PC-3 (cell line): ENCODE measurements around the gene CDK4. TPM values are rescaled to one million over a fixed set of nuclear protein-coding genes. Genes with fewer than 3 reads are reported as not detected.

Source experiments
- ATAC-seq: fragments of 200-7000 bp; cut with Tn5 transposase; 2 replicates; pipeline ENCODE4 v1.9.1; 2020; ENCODE audit warnings: mild to moderate bottlenecking, moderate library complexity
- BruUV-seq: library from RNA; stranded (reverse); fragments of 400-500 nt; replicated peaks from 2 replicates; lab custom pipeline; 2021; lab: Mats Ljungman, UMichigan
- CTCF ChIA-PET: fragments of 300-600 bp; sonication (Branson Sonifier 250); formaldehyde crosslinking; loops from one replicate; lab custom pipeline; 2022; ENCODE audit warnings: antibody characterized with exemption; lab: Charles Lee
- POLR2A ChIA-PET: fragments of 300-600 bp; sonication (Branson Sonifier 250); formaldehyde crosslinking; loops from one replicate; lab custom pipeline; 2022; ENCODE audit warnings: antibody characterized with exemption; ENCODE audit not compliant: unreplicated experiment; lab: Charles Lee
- DNase-seq: peaks from one replicate; pipeline ENCODE4 v3.0.0-alpha.2; 2015
- H2AFZ ChIP-seq: fragments of 300-600 bp; sonication (generic); 2 replicates; pipeline ENCODE4 v1.6.0; 2016; ENCODE audit warnings: antibody characterized with exemption, low read length
- H3F3A ChIP-seq: fragments of 300-600 bp; sonication (generic); one replicate; pipeline ENCODE4 v1.6.0; 2017; ENCODE audit warnings: antibody characterized with exemption, low read length, control low read depth, mild to moderate bottlenecking; ENCODE audit not compliant: unreplicated experiment
- H3K27ac ChIP-seq: fragments of 300-600 bp; sonication (generic); 2 replicates; pipeline ENCODE4 v1.5.1; 2016; ENCODE audit warnings: mild to moderate bottlenecking, low read length
- H3K27me3 ChIP-seq: fragments of 300-600 bp; sonication (generic); 2 replicates; pipeline ENCODE4 v1.6.1; 2016; ENCODE audit warnings: low read length, mixed read lengths
- H3K36me3 ChIP-seq: fragments of 300-600 bp; sonication (generic); 2 replicates; pipeline ENCODE4 v1.6.1; 2016; ENCODE audit warnings: low read depth, mixed run types, low read length, mixed read lengths
- H3K4me1 ChIP-seq: fragments of 300-600 bp; sonication (generic); 2 replicates; pipeline ENCODE4 v1.5.1; 2016; ENCODE audit warnings: low read length; ENCODE audit not compliant: insufficient read depth
- H3K4me2 ChIP-seq: fragments of 300-600 bp; sonication (generic); 2 replicates; pipeline ENCODE4 v1.6.0; 2016; ENCODE audit warnings: low read length
- H3K4me3 ChIP-seq: fragments of 300-600 bp; sonication (generic); 2 replicates; pipeline ENCODE4 v1.5.1; 2016; ENCODE audit warnings: mild to moderate bottlenecking, low read length, mixed read lengths
- H3K79me2 ChIP-seq: fragments of 300-600 bp; sonication (generic); 2 replicates; pipeline ENCODE4 v1.6.1; 2017; ENCODE audit warnings: low read length, mixed read lengths
- H3K9ac ChIP-seq: fragments of 300-600 bp; sonication (generic); 2 replicates; pipeline ENCODE4 v1.6.0; 2016; ENCODE audit warnings: mild to moderate bottlenecking, low read length
- H3K9me2 ChIP-seq: fragments of 300-600 bp; sonication (generic); replicated peaks from 2 replicates; pipeline ENCODE4 v1.6.1; 2016; ENCODE audit warnings: mixed run types, low read length, mixed read lengths
- H3K9me3 ChIP-seq: fragments of 300-600 bp; sonication (generic); 2 replicates; pipeline ENCODE4 v1.6.1; 2016; ENCODE audit warnings: low read length, mixed read lengths
- H4K20me1 ChIP-seq: fragments of 300-600 bp; sonication (generic); 2 replicates; pipeline ENCODE4 v1.6.1; 2016; ENCODE audit warnings: low read length, mixed read lengths
- EZH2 ChIP-seq: fragments of 300-600 bp; sonication (generic); IDR thresholded peaks from one replicate; pipeline ENCODE4 v1.6.1; 2017; ENCODE audit warnings: antibody characterized with exemption, mild to moderate bottlenecking, low read length; ENCODE audit not compliant: unreplicated experiment
- EZH2phosphoT487 ChIP-seq: fragments of 300-600 bp; sonication (generic); IDR thresholded peaks from 2 replicates; pipeline ENCODE4 v1.6.1; 2018; ENCODE audit warnings: mild to moderate bottlenecking, antibody characterized with exemption, low read length, borderline replicate concordance
- intact Hi-C: fragments of 100-400 bp; cut with micrococcal nuclease; formaldehyde crosslinking; loops from 2 replicates; pipeline ENCODE4 v1.9.0; 2023
- total RNA-seq: library from RNA; depleted of rRNA; stranded (reverse); fragments of >200 nt; gene quantifications from 2 replicates; pipeline ENCODE4 v1.2.3, GENCODE V29; 2014
- TF ChIP-seq, protein P1 (sequence below): fragments of 300-600 bp; sonication (generic); conservative IDR thresholded peaks from 2 replicates; pipeline ENCODE4 v1.5.1; 2017; ENCODE audit warnings: antibody characterized with exemption, low read depth, mild to moderate bottlenecking, low read length

CDK4 gene
- total RNA-seq, 1 experiment from 2014 or later: 212 TPM

GRCh38 chr12:57781244-57781643 lies 29.1 kb upstream of the CDK4 start:
- CTCF ChIA-PET: no interaction called here
- intact Hi-C loops: no loop called here
- Histone ChIP-seq H3K4me3 (no peak overlapping the region), H3K9me3 (no peaks in the 10 kb centered on the region), H3K9me2 (no peaks in the 10 kb centered on the region), H3K27ac (no peak overlapping the region), H3K9ac (no peak overlapping the region), H3K27me3 (no peaks in the 10 kb centered on the region), H3K4me2 (no peak overlapping the region), H3K4me1 (peaks cover 6% of the 10 kb centered on the region; the same call in 1 of the 2 replicates), H3K79me2 (peaks cover 31% of the 10 kb centered on the region), H3F3A (no peaks in the 10 kb centered on the region), H4K20me1 (no peaks in the 10 kb centered on the region), H3K36me3 (peaks cover 9% of the 10 kb centered on the region), H2AFZ (no peak overlapping the region)
- no peak for ATAC-seq
- BruUV-seq: no TSS peak
- no peak for DNase-seq
- POLR2A ChIA-PET: interaction anchor here (0.6 kb wide), 1 partner anchor 198 kb away, joined by 3 read pairs; no protein-coding TSS in a partner anchor
- TF ChIP-seq EZH2phosphoT487: no peak
- TF ChIP-seq, protein P1, sequence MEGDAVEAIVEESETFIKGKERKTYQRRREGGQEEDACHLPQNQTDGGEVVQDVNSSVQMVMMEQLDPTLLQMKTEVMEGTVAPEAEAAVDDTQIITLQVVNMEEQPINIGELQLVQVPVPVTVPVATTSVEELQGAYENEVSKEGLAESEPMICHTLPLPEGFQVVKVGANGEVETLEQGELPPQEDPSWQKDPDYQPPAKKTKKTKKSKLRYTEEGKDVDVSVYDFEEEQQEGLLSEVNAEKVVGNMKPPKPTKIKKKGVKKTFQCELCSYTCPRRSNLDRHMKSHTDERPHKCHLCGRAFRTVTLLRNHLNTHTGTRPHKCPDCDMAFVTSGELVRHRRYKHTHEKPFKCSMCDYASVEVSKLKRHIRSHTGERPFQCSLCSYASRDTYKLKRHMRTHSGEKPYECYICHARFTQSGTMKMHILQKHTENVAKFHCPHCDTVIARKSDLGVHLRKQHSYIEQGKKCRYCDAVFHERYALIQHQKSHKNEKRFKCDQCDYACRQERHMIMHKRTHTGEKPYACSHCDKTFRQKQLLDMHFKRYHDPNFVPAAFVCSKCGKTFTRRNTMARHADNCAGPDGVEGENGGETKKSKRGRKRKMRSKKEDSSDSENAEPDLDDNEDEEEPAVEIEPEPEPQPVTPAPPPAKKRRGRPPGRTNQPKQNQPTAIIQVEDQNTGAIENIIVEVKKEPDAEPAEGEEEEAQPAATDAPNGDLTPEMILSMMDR: no peak
- TF ChIP-seq EZH2: no peak

- no peak overlapping the region for H3K9ac ChIP-seq
- DNase-seq (no peak), ATAC-seq (no peak)
- intact Hi-C loops: no loop called here
- no TSS peak for BruUV-seq
- no peak overlapping the region for H3K4me3 ChIP-seq
- H3K4me2 ChIP-seq: no peak overlapping the region
- H3K27me3 ChIP-seq: no peaks in the 10 kb centered on the region
- TF ChIP-seq, protein P1: no peak
- no peak for TF ChIP-seq EZH2
- TF ChIP-seq EZH2phosphoT487: no peak
- H3F3A ChIP-seq: no peaks in the 10 kb centered on the region
- no peaks in the 10 kb centered on the region for H3K9me2 ChIP-seq
- H4K20me1 ChIP-seq: no peaks in the 10 kb centered on the region
- POLR2A ChIA-PET: interaction anchor here (0.6 kb wide), 1 partner anchor 197 kb away, joined by 3 read pairs; no protein-coding TSS in a partner anchor
- CTCF ChIA-PET: no interaction called here
- peaks cover 24% of the 10 kb centered on the region for H3K79me2 ChIP-seq
- H3K36me3 ChIP-seq: 0 out of 2 replicates have a peak, but pooled peaks cover under 1% of the 10 kb centered on the region
- H2AFZ ChIP-seq: no peak overlapping the region
- H3K9me3 ChIP-seq: no peaks in the 10 kb centered on the region
- peaks cover 6% of the 10 kb centered on the region; the same call in 1 of the 2 replicates for H3K4me1 ChIP-seq
- no peak overlapping the region for H3K27ac ChIP-seq
Observed at GRCh38 chr12:57780284-57780897, 28.3 kb upstream of the CDK4 start.

- Histone ChIP-seq H4K20me1 (no peaks in the 10 kb centered on the region), H3K36me3 (no peaks in the 10 kb centered on the region), H3K4me3 (no peak overlapping the region), H3K9me2 (no peaks in the 10 kb centered on the region), H3K27me3 (no peaks in the 10 kb centered on the region), H3K4me1 (peaks cover 6% of the 10 kb centered on the region; the same call in 1 of the 2 replicates), H3F3A (no peaks in the 10 kb centered on the region), H3K79me2 (peaks cover 21% of the 10 kb centered on the region), H3K9me3 (no peaks in the 10 kb centered on the region), H2AFZ (no peak overlapping the region), H3K27ac (no peak overlapping the region), H3K9ac (no peak overlapping the region), H3K4me2 (no peak overlapping the region)
- ChIA-PET CTCF (no interaction called here), POLR2A (no interaction called here)
- no TSS peak for BruUV-seq
- intact Hi-C loops: no loop called here
- ATAC-seq: no peak
- DNase-seq: no peak
- TF ChIP-seq EZH2phosphoT487 (no peak), EZH2 (no peak)
- TF ChIP-seq, protein P1: no peak
Observed at GRCh38 chr12:57779736-57780135, 27.6 kb upstream of the CDK4 start.
